Osteocyte (in vitro differentiated cells): ENCODE data around the gene ADAM15. TPM values are rescaled to one million over a fixed set of nuclear protein-coding genes. Genes with fewer than 3 reads are reported as not detected.

ENCODE experiments used
- DNase-seq: peaks from one replicate; pipeline ENCODE4 v3.0.0; 2021; ENCODE audit warnings: mixed read lengths; ENCODE audit not compliant: unreplicated experiment; ENCODE audit errors: extremely low spot score
- H3K27ac Mint-ChIP-seq: one replicate; pipeline ENCODE4 v1.8.0; 2021; ENCODE audit warnings: mild to moderate bottlenecking, mixed read lengths; ENCODE audit not compliant: unreplicated experiment
- H3K27me3 Mint-ChIP-seq: one replicate; pipeline ENCODE4 v1.8.0; 2021; ENCODE audit warnings: mixed read lengths; ENCODE audit not compliant: unreplicated experiment
- H3K36me3 Mint-ChIP-seq: one replicate; pipeline ENCODE4 v1.8.0; 2021; ENCODE audit warnings: mixed read lengths; ENCODE audit not compliant: unreplicated experiment
- H3K4me1 Mint-ChIP-seq: one replicate; pipeline ENCODE4 v1.8.0; 2021; ENCODE audit warnings: mixed read lengths; ENCODE audit not compliant: unreplicated experiment
- H3K4me3 Mint-ChIP-seq: one replicate; pipeline ENCODE4 v1.8.0; 2021; ENCODE audit warnings: mild to moderate bottlenecking, moderate library complexity, mixed read lengths; ENCODE audit not compliant: unreplicated experiment
- H3K9me3 Mint-ChIP-seq: one replicate; pipeline ENCODE4 v1.8.0; 2021; ENCODE audit warnings: mixed read lengths; ENCODE audit not compliant: unreplicated experiment
- CTCF ChIP-seq: fragments of 200-600 bp; sonication (generic); IDR thresholded peaks from 2 replicates; pipeline ENCODE4 v1.5.0; 2021; ENCODE audit warnings: antibody characterized with exemption, mild to moderate bottlenecking, moderate library complexity
- total RNA-seq: library from RNA; stranded (reverse); gene quantifications from 2 replicates; pipeline ENCODE4 v1.2.1, GENCODE V29; 2021

ADAM15 gene
- total RNA-seq, 1 donor from 2014 or later: 89.4 TPM

- no peak for DNase-seq
- Mint-ChIP-seq H3K9me3 (no peaks in the 10 kb centered on the region), H3K27ac (peak overlapping the region; percentile 41), H3K4me1 (peaks cover 26% of the 10 kb centered on the region), H3K4me3 (no peak overlapping the region), H3K36me3 (peaks cover 2% of the 10 kb centered on the region), H3K27me3 (no peaks in the 10 kb centered on the region)
- no peak for TF ChIP-seq CTCF
These were observed 44.5 kb upstream of the ADAM15 start for GRCh38 chr1:155006601-155007101.

- no peak for TF ChIP-seq CTCF
- Mint-ChIP-seq H3K27me3 (no peaks in the 10 kb centered on the region), H3K27ac (no peak overlapping the region), H3K4me1 (peaks cover 29% of the 10 kb centered on the region), H3K4me3 (no peak overlapping the region), H3K9me3 (no peaks in the 10 kb centered on the region), H3K36me3 (peaks cover 2% of the 10 kb centered on the region)
- no peak for DNase-seq
These were observed 43.8 kb upstream of the ADAM15 start for GRCh38 chr1:155007251-155007828.

- Mint-ChIP-seq H3K4me1 (peaks cover 31% of the 10 kb centered on the region), H3K27ac (no peak overlapping the region), H3K27me3 (no peaks in the 10 kb centered on the region), H3K4me3 (no peak overlapping the region), H3K36me3 (peaks cover 2% of the 10 kb centered on the region), H3K9me3 (no peaks in the 10 kb centered on the region)
- no peak for TF ChIP-seq CTCF
- DNase-seq: no peak
These were observed 42.8 kb upstream of the ADAM15 start for GRCh38 chr1:155008015-155008941.

GRCh38 chr1:155009221-155009711 lies 41.9 kb upstream of the ADAM15 start:
- no peak for DNase-seq
- Mint-ChIP-seq H3K36me3 (peaks cover 2% of the 10 kb centered on the region), H3K9me3 (no peaks in the 10 kb centered on the region), H3K27ac (no peak overlapping the region), H3K4me1 (peaks cover 26% of the 10 kb centered on the region), H3K27me3 (no peaks in the 10 kb centered on the region), H3K4me3 (no peak overlapping the region)
- no peak for TF ChIP-seq CTCF

GRCh38 chr1:155009742-155010141 lies 41.4 kb upstream of the ADAM15 start:
- H3K27ac Mint-ChIP-seq: no peak overlapping the region
- no peak overlapping the region for H3K4me3 Mint-ChIP-seq

More at GRCh38 chr1:155009742-155010141, 41.4 kb upstream of the ADAM15 start:
- Mint-ChIP-seq H3K9me3 (no peaks in the 10 kb centered on the region), H3K27me3 (no peaks in the 10 kb centered on the region), H3K36me3 (peaks cover 2% of the 10 kb centered on the region), H3K4me1 (peaks cover 21% of the 10 kb centered on the region)
- TF ChIP-seq CTCF: no peak
- no peak for DNase-seq
